Measurements from ENCODE around the gene LINGO1.

DNA sequence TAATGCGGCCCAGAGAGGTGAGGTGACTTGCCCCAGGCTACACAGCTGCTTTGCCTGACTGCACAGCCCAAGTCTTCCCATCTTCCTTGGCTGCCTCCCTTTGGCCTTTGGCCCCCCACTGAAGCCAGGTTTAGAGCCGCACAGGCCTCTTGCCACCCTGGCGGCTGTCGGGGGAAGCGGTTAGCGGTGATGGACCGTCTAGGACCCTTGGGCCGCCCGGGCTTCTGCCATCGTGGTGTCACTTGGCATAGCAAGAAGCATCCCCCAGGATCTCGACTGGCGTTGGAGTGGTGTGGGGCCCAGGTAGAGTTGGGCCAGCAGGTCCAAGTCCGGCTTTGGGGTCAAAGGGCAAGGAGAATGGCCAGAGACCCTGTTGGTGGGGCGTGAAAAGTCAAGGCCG is 61.0 kb downstream of the LINGO1 start:
- TF ChIP-seq EP300 (IDR thresholded peaks at IDR 0.05; ENCODE audit: borderline replicate concordance in 1 of 2, low read depth in 1 of 2, low read length in 1 of 2) (no peak), MAX (IDR thresholded peaks at IDR 0.05; ENCODE audit: low read depth) (no peak), SMC3 (IDR thresholded peaks at IDR 0.05; ENCODE audit: low read depth, low read length) (no peak), YY1 (IDR thresholded peaks at IDR 0.05; ENCODE audit: low read depth) (no peak), FOSL2 (IDR thresholded peaks at IDR 0.05; ENCODE audit: borderline replicate concordance, low read depth) (no peak), TAF1 (IDR thresholded peaks at IDR 0.05; ENCODE audit: borderline replicate concordance, low read depth, low read length) (no peak), RAD21 (IDR thresholded peaks at IDR 0.05; ENCODE audit: low read length) (no peak), ZBTB33 (IDR thresholded peaks at IDR 0.05; ENCODE audit: borderline replicate concordance, low read depth) (no peak), ELF1 (IDR thresholded peaks at IDR 0.05) (no peak)
- TF ChIP-seq, protein P1, sequence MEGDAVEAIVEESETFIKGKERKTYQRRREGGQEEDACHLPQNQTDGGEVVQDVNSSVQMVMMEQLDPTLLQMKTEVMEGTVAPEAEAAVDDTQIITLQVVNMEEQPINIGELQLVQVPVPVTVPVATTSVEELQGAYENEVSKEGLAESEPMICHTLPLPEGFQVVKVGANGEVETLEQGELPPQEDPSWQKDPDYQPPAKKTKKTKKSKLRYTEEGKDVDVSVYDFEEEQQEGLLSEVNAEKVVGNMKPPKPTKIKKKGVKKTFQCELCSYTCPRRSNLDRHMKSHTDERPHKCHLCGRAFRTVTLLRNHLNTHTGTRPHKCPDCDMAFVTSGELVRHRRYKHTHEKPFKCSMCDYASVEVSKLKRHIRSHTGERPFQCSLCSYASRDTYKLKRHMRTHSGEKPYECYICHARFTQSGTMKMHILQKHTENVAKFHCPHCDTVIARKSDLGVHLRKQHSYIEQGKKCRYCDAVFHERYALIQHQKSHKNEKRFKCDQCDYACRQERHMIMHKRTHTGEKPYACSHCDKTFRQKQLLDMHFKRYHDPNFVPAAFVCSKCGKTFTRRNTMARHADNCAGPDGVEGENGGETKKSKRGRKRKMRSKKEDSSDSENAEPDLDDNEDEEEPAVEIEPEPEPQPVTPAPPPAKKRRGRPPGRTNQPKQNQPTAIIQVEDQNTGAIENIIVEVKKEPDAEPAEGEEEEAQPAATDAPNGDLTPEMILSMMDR (IDR thresholded peaks at IDR 0.05): no peak
- TF ChIP-seq, protein P2, sequence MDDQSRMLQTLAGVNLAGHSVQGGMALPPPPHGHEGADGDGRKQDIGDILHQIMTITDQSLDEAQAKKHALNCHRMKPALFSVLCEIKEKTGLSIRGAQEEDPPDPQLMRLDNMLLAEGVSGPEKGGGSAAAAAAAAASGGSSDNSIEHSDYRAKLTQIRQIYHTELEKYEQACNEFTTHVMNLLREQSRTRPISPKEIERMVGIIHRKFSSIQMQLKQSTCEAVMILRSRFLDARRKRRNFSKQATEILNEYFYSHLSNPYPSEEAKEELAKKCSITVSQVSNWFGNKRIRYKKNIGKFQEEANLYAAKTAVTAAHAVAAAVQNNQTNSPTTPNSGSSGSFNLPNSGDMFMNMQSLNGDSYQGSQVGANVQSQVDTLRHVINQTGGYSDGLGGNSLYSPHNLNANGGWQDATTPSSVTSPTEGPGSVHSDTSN (IDR thresholded peaks at IDR 0.05): no peak

All from SK-N-SH (cell line).